ENCODE results near the gene NTRK3. TPM values are rescaled to one million over a fixed set of nuclear protein-coding genes. Genes with fewer than 3 reads are reported as not detected.

Gene NTRK3
- total and polyA plus RNA-seq, 2 donors (not counting 3 experiments of a cell fraction or from before 2014, with no cell fraction given), result not detected

DNA sequence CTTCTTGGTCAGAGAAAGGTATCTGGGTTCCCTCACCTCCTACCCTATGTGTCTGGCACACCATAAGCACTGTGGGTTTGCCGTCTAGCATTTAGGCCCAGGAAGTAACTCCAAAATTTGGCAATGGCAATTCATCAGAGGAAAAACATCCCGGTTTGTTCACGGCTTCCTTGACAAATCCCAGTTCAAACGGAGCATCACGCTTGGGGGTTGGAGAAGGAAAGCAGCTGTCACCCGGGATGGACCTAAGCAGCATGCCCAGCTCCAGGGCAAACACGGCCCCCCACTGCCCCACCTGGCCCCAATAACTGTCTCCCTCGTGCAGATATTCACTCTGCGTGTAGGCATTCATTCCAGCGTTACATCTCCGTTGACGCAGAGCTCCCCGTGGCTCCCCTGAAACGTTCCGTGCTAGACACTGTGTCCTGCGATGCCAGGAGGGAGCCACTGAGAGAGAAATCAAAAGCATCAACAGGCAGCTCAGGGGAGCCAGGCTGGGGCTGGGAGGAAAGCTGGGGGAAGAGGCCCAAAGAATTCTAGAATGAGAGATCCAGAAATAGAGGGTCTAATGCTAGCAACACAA is 41.4 kb downstream of the NTRK3 start:
- H4K20me1 ChIP-seq (replicated peaks; ENCODE audit: control insufficient read depth, extremely low read depth, insufficient read depth, low read length), result no peaks in the 10 kb centered on the region
- peaks cover 7% of the 10 kb centered on the region for H3K9me3 ChIP-seq (replicated peaks; ENCODE audit: control insufficient read depth, insufficient read depth, low read length)
- no peak overlapping the region for H3K4me3 ChIP-seq (replicated peaks in 1 of 3; ENCODE audit: insufficient read depth in 1 of 3, low read depth in 1 of 3, low read length in 3 of 3)
- dilution Hi-C loops (cut with MboI; ENCODE audit: extremely low pct_ligation_motif_present, low sequenced_read_pairs) (no loop called here), intact Hi-C loops (cut with micrococcal nuclease) (no loop called here)
- BruUV-seq (replicated peaks), result no TSS peak
- CTCF ChIA-PET, result no interaction called here
- H3K27me3 ChIP-seq (ENCODE audit: control insufficient read depth in 2 of 2, insufficient read depth in 2 of 2, low read length in 2 of 2), result no peaks in the 10 kb centered on the region
- H3K27ac ChIP-seq (ENCODE audit: insufficient read depth, low read depth, low read length), result no peak overlapping the region
- no peak overlapping the region for H3K9ac ChIP-seq (replicated peaks; ENCODE audit: extremely low read depth, insufficient read depth, low read length)
- H3K36me3 ChIP-seq (ENCODE audit: control insufficient read depth in 2 of 2, extremely low read depth in 1 of 2, insufficient read depth in 2 of 2, low read length in 2 of 2), result no peaks in the 10 kb centered on the region
- no peak overlapping the region for H2AFZ ChIP-seq (ENCODE audit: low read depth, low read length)
- TF ChIP-seq, protein P1, sequence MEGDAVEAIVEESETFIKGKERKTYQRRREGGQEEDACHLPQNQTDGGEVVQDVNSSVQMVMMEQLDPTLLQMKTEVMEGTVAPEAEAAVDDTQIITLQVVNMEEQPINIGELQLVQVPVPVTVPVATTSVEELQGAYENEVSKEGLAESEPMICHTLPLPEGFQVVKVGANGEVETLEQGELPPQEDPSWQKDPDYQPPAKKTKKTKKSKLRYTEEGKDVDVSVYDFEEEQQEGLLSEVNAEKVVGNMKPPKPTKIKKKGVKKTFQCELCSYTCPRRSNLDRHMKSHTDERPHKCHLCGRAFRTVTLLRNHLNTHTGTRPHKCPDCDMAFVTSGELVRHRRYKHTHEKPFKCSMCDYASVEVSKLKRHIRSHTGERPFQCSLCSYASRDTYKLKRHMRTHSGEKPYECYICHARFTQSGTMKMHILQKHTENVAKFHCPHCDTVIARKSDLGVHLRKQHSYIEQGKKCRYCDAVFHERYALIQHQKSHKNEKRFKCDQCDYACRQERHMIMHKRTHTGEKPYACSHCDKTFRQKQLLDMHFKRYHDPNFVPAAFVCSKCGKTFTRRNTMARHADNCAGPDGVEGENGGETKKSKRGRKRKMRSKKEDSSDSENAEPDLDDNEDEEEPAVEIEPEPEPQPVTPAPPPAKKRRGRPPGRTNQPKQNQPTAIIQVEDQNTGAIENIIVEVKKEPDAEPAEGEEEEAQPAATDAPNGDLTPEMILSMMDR (IDR thresholded peaks at IDR 0.05; ENCODE audit: extremely low read depth in 1 of 2, insufficient read depth in 1 of 2, low read depth in 1 of 2, low read length in 2 of 2), result no peak
- no peak for TF ChIP-seq MYC (IDR thresholded peaks at IDR 0.05; ENCODE audit: low read depth, low read length)
- no peak for TF ChIP-seq JUN (IDR thresholded peaks at IDR 0.05; ENCODE audit: borderline replicate concordance, insufficient read depth, insufficient read length, low read depth)
- no peak for TF ChIP-seq POLR2AphosphoS5 (IDR thresholded peaks at IDR 0.05; ENCODE audit: insufficient read depth, low read depth, low read length)
- no peak for TF ChIP-seq POLR2A (IDR thresholded peaks at IDR 0.05; ENCODE audit: low read depth, low read length)
- TF ChIP-seq, protein P2, sequence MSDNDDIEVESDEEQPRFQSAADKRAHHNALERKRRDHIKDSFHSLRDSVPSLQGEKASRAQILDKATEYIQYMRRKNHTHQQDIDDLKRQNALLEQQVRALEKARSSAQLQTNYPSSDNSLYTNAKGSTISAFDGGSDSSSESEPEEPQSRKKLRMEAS (IDR thresholded peaks at IDR 0.05; ENCODE audit: insufficient read depth, insufficient read length), result no peak
- TF ChIP-seq GATA2 (IDR thresholded peaks at IDR 0.05; ENCODE audit: insufficient read depth, insufficient read length, low read depth, low read length), result no peak
- TF ChIP-seq FOS (IDR thresholded peaks at IDR 0.05; ENCODE audit: borderline replicate concordance, insufficient read depth, low read length), result no peak
- TF ChIP-seq EZH2 (IDR thresholded peaks at IDR 0.05; ENCODE audit: borderline replicate concordance, low read depth, low read length, severe bottlenecking), result no peak
- H3K9me1 ChIP-seq (replicated peaks; ENCODE audit: control insufficient read depth, extremely low read depth, insufficient read depth, low read length), result no peaks in the 10 kb centered on the region
- no peak for DNase-seq (ENCODE audit: low read depth, low spot score)
- no peaks in the 10 kb centered on the region for H3K79me2 ChIP-seq (ENCODE audit: control insufficient read depth, insufficient read depth, low read length)
- FAIRE-seq, result no peak
- POLR2A ChIA-PET, result no interaction called here
- H3K4me2 ChIP-seq (ENCODE audit: insufficient read depth, low read length), result no peak overlapping the region
- H3K4me1 ChIP-seq (ENCODE audit: control insufficient read depth, extremely low read depth, insufficient read depth, low read length), result no peaks in the 10 kb centered on the region

All from endothelial cell of umbilical vein (primary cell).